Stimulated activated CD4-positive, alpha-beta T cell treated with anti-CD3 and anti-CD28 coated beads, TNF-alpha, amount 100 ng/mL, for 4 hours (primary cell): ENCODE measurements around the gene MRPL55.

ENCODE experiments used
- DNase-seq, 3 experiments: peaks; one replicate each; pipeline ENCODE4 v3.0.0-alpha.2; 2020; ENCODE audit warnings: low read depth in 3 of 3

Gene MRPL55

DNA sequence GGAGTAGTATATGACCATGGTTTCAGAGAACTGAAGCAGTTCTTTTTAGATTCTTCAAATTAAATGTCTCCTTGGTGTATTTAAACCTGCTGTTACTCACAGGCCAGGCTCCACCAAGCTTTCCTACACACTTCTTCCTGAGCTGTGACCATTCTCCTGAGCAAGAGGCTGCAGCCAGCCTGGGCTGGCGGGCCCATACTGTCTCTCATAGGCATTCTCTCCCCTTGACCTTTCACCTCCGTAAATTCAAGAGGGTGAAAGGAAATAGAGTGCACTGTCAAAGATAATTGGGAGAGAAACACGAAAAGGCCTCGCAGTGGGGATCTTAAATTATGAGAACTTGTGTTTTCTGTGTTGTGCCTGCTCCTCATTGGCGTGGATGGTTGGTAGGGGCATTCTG is 24.3 kb downstream of the MRPL55 start:
- DNase-seq = no peak

DNA sequence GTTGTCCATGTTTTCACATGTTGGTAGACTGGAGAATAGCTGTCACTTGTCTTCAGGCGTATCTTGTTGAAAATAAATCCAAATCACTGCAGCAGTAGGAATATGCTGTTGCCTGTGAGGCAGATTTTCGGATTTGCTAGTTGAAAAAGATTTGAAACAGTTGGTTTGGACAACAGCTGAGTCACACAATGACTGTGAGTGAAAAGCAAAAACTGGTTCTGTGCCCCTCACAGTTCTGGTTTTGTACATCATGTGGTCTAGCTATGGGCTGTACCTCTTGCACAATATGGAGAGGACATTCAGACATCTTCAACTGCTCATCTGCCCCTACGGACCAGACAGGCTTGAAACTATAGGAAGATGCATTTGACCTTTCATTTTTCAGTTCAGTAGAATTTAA is 24.8 kb downstream of the MRPL55 start:
- no peak for DNase-seq

DNA sequence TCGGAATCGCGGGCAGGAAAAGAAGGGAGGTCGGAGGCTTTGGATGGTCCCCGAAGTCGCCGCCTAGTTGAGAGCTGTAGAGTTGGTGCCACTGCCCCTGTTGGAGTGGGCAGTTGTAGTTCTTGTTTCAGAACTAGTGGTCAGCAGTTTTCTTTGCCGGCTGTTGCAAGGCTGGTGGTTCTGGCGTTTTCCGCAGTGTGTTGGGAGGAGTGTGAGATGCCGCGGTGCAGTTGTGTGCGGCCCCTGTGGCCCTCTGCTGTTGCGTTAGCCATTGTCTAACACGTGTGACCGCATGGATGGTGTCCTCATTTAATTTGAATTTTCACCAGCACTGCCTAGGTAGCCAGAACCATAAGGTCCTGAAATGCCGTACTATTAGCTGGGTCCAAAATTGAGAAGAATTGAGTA is 25.2 kb downstream of the MRPL55 start:
- DNase-seq = no peak

DNA sequence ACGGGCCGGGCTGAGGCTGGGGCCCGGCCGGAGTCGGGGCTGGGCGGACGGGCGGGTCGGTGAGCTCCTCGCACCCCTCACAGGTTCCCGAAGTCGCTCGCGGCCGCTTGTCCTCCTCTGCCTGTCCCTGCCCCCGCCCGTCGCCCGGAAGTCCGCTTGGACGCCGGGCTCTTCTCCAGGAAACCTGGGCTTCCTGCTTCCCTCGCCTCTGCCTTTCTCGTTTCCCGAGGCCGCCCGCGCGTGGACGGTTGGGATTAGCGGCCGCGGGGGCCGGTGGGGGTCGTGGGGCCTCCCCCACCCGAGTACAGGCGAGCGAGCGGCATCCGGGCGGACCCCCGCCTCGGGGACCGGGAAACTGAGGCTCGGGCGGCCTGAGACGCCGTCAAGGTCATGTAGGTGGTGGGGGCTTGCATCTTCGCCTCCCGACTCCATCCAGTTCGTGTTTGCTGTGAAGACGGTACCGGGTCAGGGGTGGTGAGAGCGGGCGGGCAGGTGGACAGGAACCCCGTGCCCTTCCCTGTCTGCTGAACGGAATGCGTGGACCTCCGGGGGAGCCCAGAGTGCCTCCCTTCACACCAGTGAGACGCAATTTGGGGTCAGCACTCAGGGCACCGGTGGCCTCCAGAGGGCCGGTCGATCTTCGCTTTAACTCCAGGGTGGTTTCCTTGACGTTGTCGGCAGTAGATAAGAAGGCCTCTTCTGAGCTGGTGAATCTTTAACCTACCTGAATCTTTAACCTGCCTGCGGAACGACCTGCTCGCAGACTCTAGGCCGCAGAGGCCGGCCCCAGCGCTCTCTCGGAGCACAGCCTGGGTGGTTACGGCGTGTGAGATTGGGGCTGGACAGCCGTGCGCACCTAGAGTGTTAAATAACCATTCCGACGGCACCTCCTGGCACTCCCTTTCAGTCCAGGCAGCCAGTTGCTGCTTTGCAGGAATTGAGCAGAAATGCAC is 25.9 kb downstream of the MRPL55 start:
- DNase-seq = no peak

DNA sequence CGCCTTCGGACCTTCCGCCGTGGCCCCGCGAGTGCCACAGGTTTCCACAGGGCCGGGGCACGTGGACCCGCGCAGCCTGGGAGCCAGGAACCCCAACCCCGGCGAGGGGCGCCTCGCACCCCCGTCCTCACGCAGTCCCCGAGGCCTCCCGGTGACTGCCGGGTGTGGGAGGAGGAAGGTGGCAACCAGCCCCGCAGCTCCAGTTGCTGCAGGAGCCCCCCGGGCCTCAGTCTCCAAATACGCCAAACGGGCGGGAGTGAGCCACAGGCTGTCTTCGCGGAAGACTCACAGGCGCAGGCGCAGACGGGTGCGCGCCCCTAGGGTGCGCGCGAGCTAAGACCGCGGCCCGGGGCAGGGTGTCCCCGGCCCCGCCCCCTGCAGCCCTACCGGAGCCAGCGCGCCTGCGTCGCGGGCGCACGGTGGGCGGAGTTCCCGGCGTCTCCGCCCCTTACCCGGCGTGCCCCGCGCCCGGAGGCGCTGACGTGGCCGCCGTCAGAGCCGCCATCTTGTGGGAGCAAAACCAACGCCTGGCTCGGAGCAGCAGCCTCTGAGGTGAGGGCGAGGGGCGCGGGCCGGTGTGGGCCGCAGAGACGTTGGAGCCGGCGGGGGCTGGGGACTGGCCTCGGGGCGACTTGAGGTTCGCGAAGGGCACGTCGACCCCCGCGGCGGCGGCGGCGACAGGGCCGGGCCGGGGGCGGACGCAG is 26.7 kb downstream of the MRPL55 start, which contains the start of gene ARF1:
ARF1 (plus strand) TSS at position 495 of the 704 bp plus-strand sequence. CDS start 14,407 bp downstream, outside the sequence.
- DNase-seq = peak; percentile 88 to 91 (median 88)

DNA sequence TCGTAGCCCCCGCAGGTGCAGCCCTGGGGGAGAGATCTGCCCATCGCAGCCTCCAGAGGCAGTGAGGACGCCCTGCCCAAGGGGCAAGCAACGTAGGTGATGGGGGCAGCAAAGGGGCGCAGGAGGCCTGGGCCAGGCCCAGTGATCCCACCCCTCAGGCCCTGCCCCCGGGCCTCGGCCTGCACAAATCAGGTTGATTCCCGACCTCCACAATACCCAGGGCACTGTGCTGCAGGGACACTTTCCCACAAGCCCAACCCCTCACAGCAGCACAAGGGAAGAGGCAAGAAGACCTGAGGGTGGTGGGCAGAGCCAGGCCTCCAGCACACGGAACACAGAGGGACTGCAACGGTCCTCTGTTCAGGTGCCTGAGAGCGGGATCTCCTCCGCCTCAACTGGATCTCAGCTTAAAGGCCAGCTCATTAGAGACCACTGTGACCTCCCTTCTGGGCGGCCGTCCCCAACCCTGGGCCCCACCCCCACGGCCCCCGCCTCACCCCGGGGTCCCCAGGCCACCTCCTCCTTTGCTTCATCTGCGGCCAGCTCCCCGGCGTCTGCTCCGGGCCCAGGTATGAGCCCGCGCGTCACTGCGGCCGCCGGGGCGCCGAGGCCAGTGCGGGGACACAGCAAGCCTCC is 27.4 kb downstream of the MRPL55 start:
- DNase-seq = peak in 1 of 3 experiments; percentile 22

DNA sequence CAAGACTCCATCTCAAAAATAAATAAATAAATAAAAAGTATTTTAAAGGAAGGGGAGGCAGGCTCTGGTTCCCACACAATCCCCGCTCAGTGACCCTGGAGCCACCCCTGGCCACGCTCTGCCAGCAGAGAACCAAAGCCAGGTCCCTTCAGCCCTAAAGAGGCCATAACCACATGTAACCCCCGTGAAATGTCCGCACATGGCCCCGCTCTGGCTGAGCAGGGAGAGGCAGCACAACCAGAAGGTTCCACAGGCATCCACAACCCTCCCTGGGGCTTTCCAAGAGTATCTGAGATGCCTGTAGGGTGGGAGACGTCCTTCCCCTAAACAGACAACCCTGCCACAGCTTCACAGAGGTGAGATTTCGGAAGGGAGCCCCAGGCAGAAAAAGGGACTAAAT is 28.0 kb downstream of the MRPL55 start:
- DNase-seq = no peak

DNA sequence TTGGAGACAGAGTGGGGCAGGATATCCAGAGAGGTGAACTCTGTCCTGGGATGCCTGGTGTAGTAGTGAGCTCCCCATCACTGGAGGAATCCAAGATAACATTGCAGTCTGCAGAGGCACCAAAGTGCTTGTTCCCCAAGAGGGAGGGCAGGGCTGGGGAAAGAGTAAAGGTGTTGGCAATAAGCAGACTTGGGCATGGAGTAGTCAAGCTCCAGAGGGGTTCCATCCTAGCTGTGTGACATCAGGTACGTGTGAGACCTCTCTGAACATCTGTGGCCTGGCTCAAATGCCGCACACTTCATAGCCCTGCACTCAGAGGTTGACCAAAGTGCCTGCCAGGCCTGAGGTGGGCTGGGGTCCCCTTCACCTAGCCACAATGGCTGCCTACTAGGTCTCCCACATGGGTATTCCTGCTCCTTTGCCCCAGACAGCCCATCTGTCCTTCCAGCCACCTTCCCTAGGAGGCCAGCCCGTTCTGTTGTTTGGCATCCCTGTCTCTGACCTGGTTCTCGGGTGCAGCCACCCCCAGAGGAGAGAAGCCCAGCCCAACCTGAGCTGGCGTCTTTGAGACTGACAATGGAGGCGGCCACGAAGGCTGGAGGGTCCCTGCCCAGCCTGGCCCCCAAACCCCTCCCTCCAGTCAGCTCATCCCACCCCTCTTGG is 29.4 kb downstream of the MRPL55 start:
- no peak for DNase-seq

DNA sequence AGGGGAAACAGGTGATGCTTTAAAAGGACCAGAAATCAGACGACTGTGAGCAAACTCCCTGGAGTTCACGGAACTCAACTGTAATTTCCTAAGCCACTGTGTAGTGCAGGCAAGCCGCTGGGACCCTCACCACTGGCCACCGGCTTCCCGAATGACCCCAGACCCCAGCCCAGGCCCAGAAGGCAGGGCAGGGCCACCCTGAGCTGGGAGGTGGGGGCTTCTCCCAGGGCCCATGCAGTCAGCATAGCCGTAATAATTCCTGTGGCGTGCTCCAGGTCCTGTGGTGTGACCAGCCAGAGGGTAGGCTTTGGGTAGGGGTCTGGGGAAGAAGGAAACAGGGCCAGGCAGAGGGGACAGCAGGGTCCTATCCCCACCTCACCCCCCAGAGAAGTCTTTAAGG is 30.1 kb downstream of the MRPL55 start:
- DNase-seq = no peak

DNA sequence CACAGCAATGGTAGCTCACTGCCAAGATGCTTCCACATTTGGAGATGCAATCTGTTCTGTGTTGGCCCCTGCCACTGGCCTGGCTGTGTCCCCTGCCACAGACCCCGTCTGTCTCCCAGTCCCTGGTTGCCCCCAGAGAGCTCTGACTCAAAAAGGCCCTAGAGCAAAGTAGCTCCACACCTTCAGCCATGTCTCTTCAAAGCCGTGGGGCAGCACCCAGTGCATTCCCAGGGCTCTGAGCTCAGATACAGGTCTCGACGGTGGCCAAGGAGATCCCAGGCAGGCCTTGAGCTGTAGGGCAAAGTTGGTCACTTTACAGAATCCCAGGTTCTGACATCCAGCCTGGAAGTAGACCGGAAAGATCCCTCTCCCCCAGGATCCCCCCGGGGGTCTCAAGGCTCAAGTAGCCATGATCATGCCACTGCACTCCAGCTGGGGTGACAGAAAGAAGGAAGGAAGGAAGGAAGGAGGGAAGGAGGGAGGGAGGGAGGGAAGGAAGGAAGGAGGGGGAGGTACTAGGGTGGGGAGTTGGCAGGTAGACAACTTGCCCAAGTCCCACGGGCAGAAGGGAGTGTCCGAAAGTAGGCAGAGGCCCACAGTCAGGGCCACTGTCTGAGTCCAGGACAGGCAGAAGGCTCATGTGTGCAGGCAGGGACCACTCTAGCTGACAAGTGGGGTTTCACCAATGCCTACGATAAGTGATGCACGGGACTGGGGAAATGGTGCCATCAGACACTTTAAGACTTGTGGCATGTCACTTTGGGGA is 31.4 kb downstream of the MRPL55 start:
- DNase-seq = no peak

DNA sequence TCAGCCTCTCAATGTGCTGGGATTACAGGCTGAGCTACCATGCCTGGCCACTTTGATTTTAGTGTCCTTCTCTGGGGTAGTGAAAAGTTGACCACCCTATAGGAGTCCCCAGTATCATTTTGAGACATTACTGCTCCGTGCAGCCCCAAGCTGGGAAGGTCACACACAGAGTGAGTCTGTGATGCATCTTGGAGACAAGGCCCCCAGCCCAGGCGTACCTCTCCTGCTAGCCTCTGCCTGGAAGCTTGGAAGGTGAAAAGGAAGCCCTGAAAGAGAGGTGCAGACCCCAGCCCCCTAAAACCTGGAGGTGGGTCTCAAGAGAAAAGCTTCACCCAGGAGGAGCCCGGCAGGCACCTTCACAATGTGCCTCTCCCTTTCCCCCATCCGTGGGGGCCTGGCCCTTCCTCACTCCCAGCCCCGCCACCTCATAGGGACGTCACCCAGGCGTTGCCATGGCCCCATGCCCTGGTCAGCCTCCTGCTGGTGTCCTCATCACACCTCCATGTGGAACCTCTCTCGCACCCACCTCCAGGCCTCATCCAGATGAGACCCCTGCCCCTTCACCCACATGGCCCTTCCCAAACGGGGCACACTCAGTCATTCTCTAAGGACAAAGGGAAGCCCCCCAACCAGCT is 32.2 kb downstream of the MRPL55 start:
- no peak for DNase-seq

DNA sequence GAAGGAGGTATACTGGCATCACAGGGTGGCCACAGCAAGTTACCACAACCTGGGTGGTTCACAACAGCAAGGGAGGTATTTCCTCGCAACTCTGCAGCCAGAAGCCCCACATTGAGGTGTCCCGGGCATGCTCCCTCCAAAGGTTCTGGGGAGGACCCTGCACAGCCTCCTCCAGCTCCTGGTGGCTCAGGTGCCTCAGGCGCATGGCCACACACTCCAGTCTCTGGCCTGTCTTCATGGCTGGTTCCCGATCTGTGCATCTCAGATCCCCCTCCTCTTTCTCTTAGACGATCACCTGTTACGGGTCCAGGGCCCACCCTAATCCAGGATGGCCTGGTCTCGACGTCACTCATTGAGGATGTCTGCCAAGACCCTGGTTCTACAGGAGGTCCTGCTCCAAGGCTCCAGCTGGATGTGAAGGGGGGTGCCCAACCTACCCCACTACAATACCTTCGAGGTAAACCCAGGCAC is 33.3 kb downstream of the MRPL55 start:
- no peak for DNase-seq

DNA sequence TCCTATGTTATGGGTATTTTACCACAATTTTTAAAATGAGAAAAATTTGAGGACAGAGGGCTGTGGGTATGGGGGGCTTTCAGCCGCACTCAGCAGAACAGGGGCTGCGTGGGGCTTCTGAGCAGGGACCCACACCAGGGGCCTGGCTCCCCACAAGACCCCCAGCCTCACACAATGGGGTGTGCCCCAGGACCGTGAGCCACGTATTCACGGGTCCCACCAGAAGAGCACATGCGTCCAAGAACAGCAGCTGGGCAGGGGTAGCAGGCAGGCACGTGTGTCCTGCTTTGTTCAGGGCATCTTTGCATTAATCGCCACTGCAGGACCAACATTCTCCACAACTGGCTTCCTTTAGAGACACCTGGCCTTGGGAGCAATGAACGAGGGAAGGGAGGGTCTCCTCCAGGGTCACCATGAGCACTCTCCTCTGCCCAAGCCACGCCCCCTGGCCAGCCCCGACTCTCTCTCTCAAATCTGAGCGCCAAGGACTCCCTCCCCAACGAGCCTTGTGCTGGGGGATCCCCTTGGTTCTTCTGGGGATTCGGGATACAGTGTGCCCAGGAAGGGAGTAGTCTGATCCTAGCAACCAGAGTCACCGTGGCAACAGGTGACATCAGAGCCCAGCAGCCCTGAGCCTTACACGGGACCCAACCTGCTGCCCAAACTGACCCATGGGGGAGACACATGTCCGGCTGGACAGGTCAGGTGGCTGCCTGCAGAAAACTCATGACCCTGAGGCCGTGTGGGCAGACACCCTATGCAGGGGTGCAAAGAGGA is 34.0 kb downstream of the MRPL55 start:
- DNase-seq = no peak

DNA sequence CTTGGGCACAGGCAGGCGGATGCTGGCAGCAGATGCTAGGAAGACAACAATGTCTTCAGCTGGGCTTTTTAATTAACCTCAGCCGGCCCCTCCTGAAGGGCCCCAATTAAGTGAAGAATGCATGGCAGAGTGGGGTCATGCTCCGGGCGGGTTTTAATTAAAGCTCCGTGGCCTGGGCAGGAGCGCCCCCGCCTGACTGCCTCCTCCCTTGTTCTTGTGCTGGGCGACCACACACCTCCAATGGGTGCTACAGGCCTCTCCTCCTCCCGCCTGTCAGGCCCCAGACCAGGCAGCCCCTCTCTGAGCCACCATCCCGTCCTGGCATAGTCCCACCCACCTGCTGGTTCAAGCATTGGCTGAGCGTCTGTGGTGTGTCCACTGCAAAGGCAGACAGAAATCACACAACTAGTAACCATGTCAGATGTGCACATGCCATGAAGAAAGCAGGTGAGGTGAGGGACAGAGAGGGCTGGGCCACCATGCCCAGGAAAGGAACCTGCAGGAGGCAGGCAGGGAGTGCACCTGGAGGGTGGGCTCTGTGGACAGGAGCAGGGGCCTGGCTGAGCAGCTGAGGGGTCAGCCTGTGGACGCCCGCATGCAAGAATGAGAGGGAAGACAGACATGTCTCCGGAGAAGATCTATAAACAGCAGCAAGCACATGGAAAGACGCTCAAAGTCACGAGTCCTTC is 35.1 kb downstream of the MRPL55 start:
- no peak for DNase-seq

DNA sequence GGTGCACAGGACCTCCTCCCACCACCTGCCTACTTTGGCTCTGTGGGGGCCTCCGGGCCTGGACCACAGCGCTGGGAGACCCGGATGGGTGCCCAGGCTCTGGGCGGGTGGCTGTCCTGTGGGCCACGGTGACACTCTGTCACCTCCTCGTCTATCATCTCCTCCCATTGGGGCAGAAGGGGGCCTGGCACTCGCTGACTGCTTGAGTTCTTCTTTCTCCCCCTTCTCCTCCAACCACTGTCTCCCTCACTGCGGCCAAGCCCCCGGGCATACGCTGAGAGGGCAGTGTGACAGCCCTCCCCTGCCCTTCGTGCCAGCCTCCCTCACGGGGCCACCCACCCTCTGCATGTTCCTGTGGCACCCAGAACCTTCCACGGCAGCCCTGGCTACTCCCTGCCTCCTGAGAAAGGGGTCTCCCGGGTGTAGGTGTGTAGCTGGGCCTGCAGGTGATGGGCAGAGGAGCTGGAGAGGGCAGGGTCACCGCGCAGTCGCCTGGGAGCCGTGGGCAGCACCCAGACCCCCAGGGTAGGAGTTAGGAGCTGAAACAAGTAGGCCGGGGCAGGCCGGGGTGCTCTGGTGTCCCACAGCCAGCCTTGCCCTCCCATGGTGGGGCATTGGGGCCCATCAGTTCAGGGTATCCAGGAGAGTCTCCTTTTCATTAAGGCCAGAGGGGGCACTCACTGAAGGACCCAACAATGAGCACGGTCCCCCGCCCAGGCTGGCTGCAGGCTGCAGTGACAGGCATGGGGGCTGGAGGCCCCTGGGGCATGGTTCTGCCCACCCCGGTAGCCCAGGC is 35.8 kb downstream of the MRPL55 start:
- DNase-seq = no peak

DNA sequence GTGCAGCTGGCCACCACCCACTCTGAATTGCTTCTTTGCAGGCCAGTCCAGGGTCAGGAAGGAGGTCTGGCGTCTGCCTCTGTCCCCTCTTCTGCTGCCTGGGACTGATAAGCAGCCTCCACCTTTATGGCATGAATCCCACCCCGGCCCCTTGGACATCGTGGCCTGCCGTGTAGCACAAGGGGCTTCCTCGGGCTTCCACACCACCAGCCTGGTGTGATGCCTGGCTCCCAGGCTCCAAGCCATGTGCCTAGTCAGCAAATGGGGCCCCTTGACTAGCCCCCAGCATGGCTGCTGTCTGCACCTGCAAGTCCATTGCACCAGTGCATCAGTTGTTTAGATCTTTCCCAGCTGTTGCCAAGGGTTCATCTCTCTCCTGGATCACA is 36.4 kb downstream of the MRPL55 start:
- no peak for DNase-seq

DNA sequence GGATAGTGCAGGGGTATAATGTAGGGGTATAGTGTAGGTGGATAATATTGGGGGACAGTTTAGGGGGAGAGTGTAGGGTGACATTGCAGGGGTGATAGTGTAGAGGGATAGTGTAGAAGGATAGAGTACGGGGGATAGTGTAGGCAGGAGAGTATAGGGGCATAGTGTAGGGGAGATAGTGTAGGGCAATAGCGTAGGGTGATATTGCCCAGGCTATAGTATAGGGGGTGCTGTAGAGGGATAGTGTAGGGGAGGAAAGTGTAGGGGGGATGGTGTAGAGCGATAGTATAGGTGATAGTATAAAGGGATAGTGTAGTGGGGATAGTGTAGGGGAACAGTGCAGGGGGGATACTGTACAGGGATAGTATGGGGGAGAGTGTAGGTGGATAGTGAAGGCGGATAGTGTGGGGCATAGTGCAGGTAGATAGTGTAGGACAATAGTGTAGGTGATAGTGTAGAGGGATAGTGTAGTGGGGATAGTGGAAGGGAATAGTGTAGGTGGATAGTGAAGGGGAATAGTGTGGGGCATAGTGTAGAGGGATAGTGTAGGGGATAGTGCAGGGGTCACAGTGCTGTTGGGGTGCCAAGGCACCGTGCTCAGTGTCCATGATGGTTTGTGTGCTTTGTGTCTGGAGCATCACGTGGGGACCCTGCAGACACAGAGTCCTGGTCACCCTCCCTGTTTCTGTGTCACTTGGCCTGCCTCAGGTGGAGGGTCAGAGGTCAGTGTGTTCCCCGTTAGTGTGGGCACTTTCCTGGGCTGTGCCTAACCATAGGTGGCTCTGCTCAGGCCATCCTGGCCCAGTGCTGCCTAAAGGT is 37.1 kb downstream of the MRPL55 start:
- no peak for DNase-seq
